SK-N-SH treated with all-trans-retinoic acid at 6 μM for 48 hours (cell line): ENCODE measurements around the gene ADGRL4.

Source experiments
- ARNTL ChIP-seq: fragments of 450-650 bp; formaldehyde crosslinking; IDR thresholded peaks from 2 replicates; pipeline ENCODE4 v1.5.0; 2020; ENCODE audit warnings: low read depth, mild to moderate bottlenecking, moderate library complexity, borderline replicate concordance
- CSDC2 ChIP-seq: fragments of 250-450 bp; sonication (Bioruptor Pico); IDR thresholded peaks from 2 replicates; pipeline ENCODE4 v1.5.0; 2020; ENCODE audit warnings: mild to moderate bottlenecking, moderate library complexity
- PATZ1 ChIP-seq: fragments of 250-450 bp; sonication (Bioruptor Pico); IDR thresholded peaks from 2 replicates; pipeline ENCODE4 v1.8.0; 2020; ENCODE audit warnings: mild to moderate bottlenecking, moderate library complexity, borderline replicate concordance
- PPARA ChIP-seq: fragments of 250-450 bp; sonication (Bioruptor Pico); IDR thresholded peaks from 2 replicates; pipeline ENCODE4 v1.5.0; 2020; ENCODE audit warnings: mild to moderate bottlenecking, borderline replicate concordance
- TCF4 ChIP-seq: fragments of 250-450 bp; sonication (Bioruptor Pico); IDR thresholded peaks from 2 replicates; pipeline ENCODE4 v1.8.0; 2021; ENCODE audit warnings: mild to moderate bottlenecking, moderate library complexity, borderline replicate concordance
- TOX ChIP-seq: fragments of 250-450 bp; sonication (Bioruptor Pico); IDR thresholded peaks from 2 replicates; pipeline ENCODE4 v1.8.0; 2021; ENCODE audit warnings: mild to moderate bottlenecking, moderate library complexity, borderline replicate concordance
- ZC3H10 ChIP-seq: fragments of 250-450 bp; sonication (Bioruptor Pico); IDR thresholded peaks from 2 replicates; pipeline ENCODE4 v1.5.1; 2021; ENCODE audit warnings: mild to moderate bottlenecking, moderate library complexity
- ZFP3 ChIP-seq: fragments of 250-450 bp; sonication (Bioruptor Pico); IDR thresholded peaks from 2 replicates; pipeline ENCODE4 v1.5.0; 2020; ENCODE audit warnings: mild to moderate bottlenecking, moderate library complexity
- ZNF565 ChIP-seq: fragments of 450-650 bp; formaldehyde crosslinking; conservative IDR thresholded peaks from 2 replicates; pipeline ENCODE4 v1.5.0; 2020; ENCODE audit warnings: low read depth, mild to moderate bottlenecking, moderate library complexity
- ZNF70 ChIP-seq: fragments of 450-650 bp; formaldehyde crosslinking; IDR thresholded peaks from 2 replicates; pipeline ENCODE4 v1.5.0; 2020; ENCODE audit warnings: mild to moderate bottlenecking, moderate library complexity
- TF ChIP-seq, protein P1 (sequence below): fragments of 250-450 bp; sonication (Bioruptor Pico); IDR thresholded peaks from 2 replicates; pipeline ENCODE4 v1.5.0; 2020; ENCODE audit warnings: mild to moderate bottlenecking, moderate library complexity

GRCh38 chr1:79012500-79012899 is 6.0 kb upstream of the ADGRL4 start:
- TF ChIP-seq, protein P1, sequence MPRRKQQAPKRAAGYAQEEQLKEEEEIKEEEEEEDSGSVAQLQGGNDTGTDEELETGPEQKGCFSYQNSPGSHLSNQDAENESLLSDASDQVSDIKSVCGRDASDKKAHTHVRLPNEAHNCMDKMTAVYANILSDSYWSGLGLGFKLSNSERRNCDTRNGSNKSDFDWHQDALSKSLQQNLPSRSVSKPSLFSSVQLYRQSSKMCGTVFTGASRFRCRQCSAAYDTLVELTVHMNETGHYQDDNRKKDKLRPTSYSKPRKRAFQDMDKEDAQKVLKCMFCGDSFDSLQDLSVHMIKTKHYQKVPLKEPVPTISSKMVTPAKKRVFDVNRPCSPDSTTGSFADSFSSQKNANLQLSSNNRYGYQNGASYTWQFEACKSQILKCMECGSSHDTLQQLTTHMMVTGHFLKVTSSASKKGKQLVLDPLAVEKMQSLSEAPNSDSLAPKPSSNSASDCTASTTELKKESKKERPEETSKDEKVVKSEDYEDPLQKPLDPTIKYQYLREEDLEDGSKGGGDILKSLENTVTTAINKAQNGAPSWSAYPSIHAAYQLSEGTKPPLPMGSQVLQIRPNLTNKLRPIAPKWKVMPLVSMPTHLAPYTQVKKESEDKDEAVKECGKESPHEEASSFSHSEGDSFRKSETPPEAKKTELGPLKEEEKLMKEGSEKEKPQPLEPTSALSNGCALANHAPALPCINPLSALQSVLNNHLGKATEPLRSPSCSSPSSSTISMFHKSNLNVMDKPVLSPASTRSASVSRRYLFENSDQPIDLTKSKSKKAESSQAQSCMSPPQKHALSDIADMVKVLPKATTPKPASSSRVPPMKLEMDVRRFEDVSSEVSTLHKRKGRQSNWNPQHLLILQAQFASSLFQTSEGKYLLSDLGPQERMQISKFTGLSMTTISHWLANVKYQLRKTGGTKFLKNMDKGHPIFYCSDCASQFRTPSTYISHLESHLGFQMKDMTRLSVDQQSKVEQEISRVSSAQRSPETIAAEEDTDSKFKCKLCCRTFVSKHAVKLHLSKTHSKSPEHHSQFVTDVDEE (CRISPR knock-in tag) = no peak
- TF ChIP-seq ARNTL (CRISPR knock-in tag) = no peak
- no peak for TF ChIP-seq ZC3H10 (CRISPR knock-in tag)
- TF ChIP-seq ZFP3 (CRISPR knock-in tag) = no peak
- no peak for TF ChIP-seq PPARA
- no peak for TF ChIP-seq ZNF70 (CRISPR knock-in tag)
- no peak for TF ChIP-seq ZNF565 (CRISPR knock-in tag)
- TF ChIP-seq CSDC2 (CRISPR knock-in tag) = no peak
- no peak for TF ChIP-seq TOX
- TF ChIP-seq TCF4 (CRISPR knock-in tag) = no peak
- TF ChIP-seq PATZ1 (CRISPR knock-in tag) = no peak
